ENCODE data around the gene XRN1.
"Not testable (repeated sequence)": the region's sequence is repeated elsewhere in the genome, so short reads cannot be mapped to it uniquely, and the experiment has no call there.

XRN1 gene

GRCh38 chr3:142444343-142444742, 3.5 kb downstream of the XRN1 start:
- peaks cover 17 to 30% (median 25%) of the 10 kb centered on the region in 10 experiments for H3K4me1 ChIP-seq

GRCh38 chr3:142443060-142443459, 4.8 kb downstream of the XRN1 start:
- not testable (repeated sequence) for H3K27ac ChIP-seq, H3K4me2 ChIP-seq
- H4K20me1 ChIP-seq: peaks cover 3 to 44% (median 10%) of the 10 kb centered on the region in 11 experiments; a peak in 13 of 22 replicates

More at GRCh38 chr3:142444343-142444742, 3.5 kb downstream of the XRN1 start:
- peak overlapping the region in 2 of 11 experiments; percentile 12 to 34; a peak in 4 of 22 replicates for H3K4me2 ChIP-seq
- no peak overlapping the region for H3K27ac ChIP-seq
- H4K20me1 ChIP-seq: peaks cover 0 to 34% (median 6%) of the 10 kb centered on the region in 11 experiments; a peak in 9 of 22 replicates
- peaks cover 0 to 47% (median 33%) of the 10 kb centered on the region in 11 experiments; a peak in 19 of 22 replicates for H3K9me3 ChIP-seq (replicated peaks in 1 of 11)
- TF ChIP-seq Cebpa-rat (IDR thresholded peaks at IDR 0.05): 0 out of 22 replicates have a peak, but pooled peaks of 2 of the 11 experiments have one; percentile 17 to 41
- H3K9ac ChIP-seq: no peak overlapping the region
- H3K36me3 ChIP-seq: peaks cover 4 to 36% (median 27%) of the 10 kb centered on the region in 11 experiments
- no peak overlapping the region for H3K4me3 ChIP-seq
- no peaks in the 10 kb centered on the region for H3K27me3 ChIP-seq

GRCh38 chr3:142439499-142440220, 8.2 kb downstream of the XRN1 start:
- not testable (repeated sequence) for H3K4me1 ChIP-seq, H3K27me3 ChIP-seq, H3K4me2 ChIP-seq, H3K4me3 ChIP-seq, H3K27ac ChIP-seq, H3K9ac ChIP-seq
- Histone ChIP-seq H4K20me1 (peaks cover 6 to 57% (median 23%) of the 10 kb centered on the region in 11 experiments; a peak in 13 of 22 replicates), H3K36me3 (peaks cover 13 to 56% (median 38%) of the 10 kb centered on the region in 11 experiments), H3K9me3 (replicated peaks in 1 of 11) (peaks cover 0 to 66% (median 45%) of the 10 kb centered on the region in 11 experiments; a peak in 19 of 22 replicates)

More at GRCh38 chr3:142443060-142443459, 4.8 kb downstream of the XRN1 start:
- not testable (repeated sequence) for H3K27me3 ChIP-seq, H3K9ac ChIP-seq, H3K4me3 ChIP-seq
- H3K4me1 ChIP-seq: peaks cover 15 to 23% (median 18%) of the 10 kb centered on the region in 10 experiments
- peaks cover 4 to 41% (median 27%) of the 10 kb centered on the region in 11 experiments for H3K36me3 ChIP-seq
- H3K9me3 ChIP-seq (replicated peaks in 1 of 11): peaks cover 0 to 51% (median 36%) of the 10 kb centered on the region in 11 experiments; a peak in 19 of 22 replicates

GRCh38 chr3:142438096-142438495, 9.7 kb downstream of the XRN1 start:
- not testable (repeated sequence) for H3K4me2 ChIP-seq, H3K27me3 ChIP-seq, H3K27ac ChIP-seq, H3K9ac ChIP-seq, H3K4me3 ChIP-seq, H3K4me1 ChIP-seq
- Histone ChIP-seq H3K36me3 (peaks cover 15 to 53% (median 26%) of the 10 kb centered on the region in 11 experiments), H3K9me3 (replicated peaks in 1 of 11) (peaks cover 0 to 52% (median 31%) of the 10 kb centered on the region in 11 experiments; a peak in 18 of 22 replicates), H4K20me1 (peaks cover 9 to 60% (median 24%) of the 10 kb centered on the region in 11 experiments; a peak in 13 of 22 replicates)

GRCh38 chr3:142436951-142437585, 10.8 kb downstream of the XRN1 start:
- no peaks in the 10 kb centered on the region; a peak in 1 of 20 replicates for H3K4me1 ChIP-seq
- no peak overlapping the region for H3K4me3 ChIP-seq
- no peak for TF ChIP-seq Cebpa-rat (IDR thresholded peaks at IDR 0.05)
- no peak overlapping the region for H3K9ac ChIP-seq
- H3K4me2 ChIP-seq: no peak overlapping the region
- H4K20me1 ChIP-seq: peaks cover 9 to 61% (median 24%) of the 10 kb centered on the region in 11 experiments; a peak in 13 of 22 replicates
- no peaks in the 10 kb centered on the region for H3K27me3 ChIP-seq
- H3K27ac ChIP-seq: no peak overlapping the region
- H3K9me3 ChIP-seq (replicated peaks in 1 of 11): peaks cover 0 to 42% (median 22%) of the 10 kb centered on the region in 11 experiments; a peak in 15 of 22 replicates
- peaks cover 21 to 54% (median 30%) of the 10 kb centered on the region in 11 experiments; a peak in 21 of 22 replicates for H3K36me3 ChIP-seq

GRCh38 chr3:142434503-142434902, 13.3 kb downstream of the XRN1 start:
- H3K27me3 ChIP-seq: no peaks in the 10 kb centered on the region

GRCh38 chr3:142433110-142433509, 14.7 kb downstream of the XRN1 start:
- H3K9me3 ChIP-seq (replicated peaks in 1 of 11): peaks cover 0 to 24% (median 8%) of the 10 kb centered on the region in 11 experiments; a peak in 10 of 22 replicates
- H3K9ac ChIP-seq: no peak overlapping the region
- H3K4me1 ChIP-seq: no peaks in the 10 kb centered on the region; a peak in 1 of 20 replicates
- H3K36me3 ChIP-seq: peaks cover 45 to 72% (median 58%) of the 10 kb centered on the region in 11 experiments
- no peaks in the 10 kb centered on the region for H3K27me3 ChIP-seq
- TF ChIP-seq Cebpa-rat (IDR thresholded peaks at IDR 0.05): no peak
- peaks cover 1 to 35% (median 12%) of the 10 kb centered on the region in 11 experiments; a peak in 13 of 22 replicates for H4K20me1 ChIP-seq
- H3K4me2 ChIP-seq: no peak overlapping the region
- H3K27ac ChIP-seq: no peak overlapping the region
- H3K4me3 ChIP-seq: no peak overlapping the region

More at GRCh38 chr3:142434503-142434902, 13.3 kb downstream of the XRN1 start:
- no peaks in the 10 kb centered on the region; a peak in 1 of 20 replicates for H3K4me1 ChIP-seq
- H4K20me1 ChIP-seq: peaks cover 9 to 48% (median 24%) of the 10 kb centered on the region in 11 experiments; a peak in 13 of 22 replicates
- H3K36me3 ChIP-seq: peaks cover 37 to 64% (median 45%) of the 10 kb centered on the region in 11 experiments
- H3K9me3 ChIP-seq (replicated peaks in 1 of 11): peaks cover 0 to 26% (median 11%) of the 10 kb centered on the region in 11 experiments; a peak in 12 of 22 replicates
- TF ChIP-seq Cebpa-rat (IDR thresholded peaks at IDR 0.05): no peak
- no peak overlapping the region for H3K9ac ChIP-seq
- H3K27ac ChIP-seq: no peak overlapping the region
- H3K4me3 ChIP-seq: no peak overlapping the region
- no peak overlapping the region for H3K4me2 ChIP-seq

GRCh38 chr3:142429582-142429981, 18.3 kb downstream of the XRN1 start:
- H3K36me3 ChIP-seq: peaks cover 47 to 88% (median 76%) of the 10 kb centered on the region in 11 experiments
- H3K4me3 ChIP-seq: no peak overlapping the region
- H3K4me1 ChIP-seq: no peaks in the 10 kb centered on the region
- peaks cover 0 to 27% (median 3%) of the 10 kb centered on the region in 11 experiments; a peak in 8 of 22 replicates for H4K20me1 ChIP-seq
- no peak overlapping the region for H3K9ac ChIP-seq
- no peak for TF ChIP-seq Cebpa-rat (IDR thresholded peaks at IDR 0.05)
- H3K27ac ChIP-seq: no peak overlapping the region
- H3K4me2 ChIP-seq: no peak overlapping the region
- no peaks in the 10 kb centered on the region for H3K27me3 ChIP-seq
- no peaks in the 10 kb centered on the region for H3K9me3 ChIP-seq (replicated peaks in 1 of 11)

- peaks cover 52 to 98% (median 91%) of the 10 kb centered on the region in 11 experiments for H3K36me3 ChIP-seq
- no peak for TF ChIP-seq Cebpa-rat (IDR thresholded peaks at IDR 0.05)
- no peaks in the 10 kb centered on the region for H3K27me3 ChIP-seq
Observed at GRCh38 chr3:142424754-142425153, 23.1 kb downstream of the XRN1 start.

More at GRCh38 chr3:142424754-142425153, 23.1 kb downstream of the XRN1 start:
- Histone ChIP-seq H3K27ac (no peak overlapping the region), H3K4me3 (no peak overlapping the region), H3K4me1 (no peaks in the 10 kb centered on the region), H3K4me2 (no peak overlapping the region), H3K9ac (no peak overlapping the region), H3K9me3 (replicated peaks in 1 of 11) (no peaks in the 10 kb centered on the region), H4K20me1 (peaks cover 0 to 12% (median 0%) of the 10 kb centered on the region in 11 experiments; a peak in 3 of 22 replicates)

Measured in BLaER1 treated with 17β-estradiol and CSF1 and Interleukin-3, amounts not matched to agents 10 nM and 100 nM (cell line).